HG02852 (cell line): ENCODE data around the gene STARD13.

ENCODE experiments used
- ATAC-seq: cut with Tn5 transposase; IDR thresholded peaks from one replicate; pipeline ENCODE4 v1.9.1; 2021; ENCODE audit warnings: mild to moderate bottlenecking, moderate library complexity; ENCODE audit not compliant: unreplicated experiment

STARD13 gene

GRCh38 chr13:33279414-33280278 lies 5.9 kb downstream of the STARD13 start:
- no peak for ATAC-seq

GRCh38 chr13:33278913-33279312 lies 6.6 kb downstream of the STARD13 start:
- no peak for ATAC-seq

- no peak for ATAC-seq
Measured at GRCh38 chr13:33277946-33278345, 7.6 kb downstream of the STARD13 start.

- ATAC-seq = no peak
Measured at GRCh38 chr13:33277037-33277740, 8.4 kb downstream of the STARD13 start.

- ATAC-seq = no peak
Measured at GRCh38 chr13:33276570-33276969, 9.0 kb downstream of the STARD13 start.

GRCh38 chr13:33275916-33276315 lies 9.6 kb downstream of the STARD13 start:
- ATAC-seq = no peak

GRCh38 chr13:33274264-33274663 lies 11.3 kb downstream of the STARD13 start:
- no peak for ATAC-seq

- ATAC-seq = no peak
Measured at GRCh38 chr13:33272531-33273124, 12.9 kb downstream of the STARD13 start.

- ATAC-seq = no peak
Measured at GRCh38 chr13:33271759-33272158, 13.8 kb downstream of the STARD13 start.

- ATAC-seq = no peak
Measured at GRCh38 chr13:33270895-33271538, 14.5 kb downstream of the STARD13 start.

GRCh38 chr13:33265607-33266006 lies 19.9 kb downstream of the STARD13 start:
- no peak for ATAC-seq

- no peak for ATAC-seq
Measured at GRCh38 chr13:33265133-33265532, 20.4 kb downstream of the STARD13 start.

- ATAC-seq = no peak
Measured at GRCh38 chr13:33264620-33264978, 21.0 kb downstream of the STARD13 start.

- no peak for ATAC-seq
Measured at GRCh38 chr13:33263976-33264619, 21.5 kb downstream of the STARD13 start.

- ATAC-seq = no peak
Measured at GRCh38 chr13:33263484-33263883, 22.1 kb downstream of the STARD13 start.

GRCh38 chr13:33262997-33263396 lies 22.6 kb downstream of the STARD13 start:
- no peak for ATAC-seq

GRCh38 chr13:33262594-33262993 lies 23.0 kb downstream of the STARD13 start:
- no peak for ATAC-seq

GRCh38 chr13:33262062-33262487 lies 23.5 kb downstream of the STARD13 start:
- ATAC-seq = no peak

- no peak for ATAC-seq
Measured at GRCh38 chr13:33261387-33262061, 24.0 kb downstream of the STARD13 start.
